Daoy (cell line): ENCODE data around the gene CRYZ. TPM values are rescaled to one million over a fixed set of nuclear protein-coding genes. Genes with fewer than 3 reads are reported as not detected.
"Not testable (repeated sequence)": the region's sequence is repeated elsewhere in the genome, so short reads cannot be mapped to it uniquely, and the experiment has no call there.

Source experiments
- DNase-seq: peaks from one replicate; pipeline ENCODE4 v3.0.0-alpha.2; 2015; ENCODE audit warnings: low read depth
- total RNA-seq: library from RNA; depleted of rRNA; stranded (reverse); fragments of >200 nt; shearing (Covaris generic); gene quantifications from 2 replicates; pipeline ENCODE4 v1.2.3, GENCODE V29; 2014; rRNA removed

CRYZ gene
- 44.3 and 52.8 TPM in 2 replicates for total RNA-seq

GRCh38 chr1:74732960-74733603 lies at the start of gene CRYZ, which contains the start of gene TYW3:
CRYZ (minus strand) TSS chr1:74733050; CDS start chr1:74724821, 8,229 bp downstream.
TYW3 (plus strand) TSS chr1:74733152; CDS start chr1:74733245, 93 bp downstream.
- peak; percentile 97 for DNase-seq

GRCh38 chr1:74780594-74780993 lies 47.7 kb upstream of the CRYZ start:
- no peak for DNase-seq

- no peak for DNase-seq
These were observed 46.9 kb upstream of the CRYZ start for GRCh38 chr1:74779750-74780149.

GRCh38 chr1:74777525-74777924 lies 44.7 kb upstream of the CRYZ start:
- no peak for DNase-seq

GRCh38 chr1:74775735-74776134 lies 42.9 kb upstream of the CRYZ start:
- DNase-seq: no peak

DNA sequence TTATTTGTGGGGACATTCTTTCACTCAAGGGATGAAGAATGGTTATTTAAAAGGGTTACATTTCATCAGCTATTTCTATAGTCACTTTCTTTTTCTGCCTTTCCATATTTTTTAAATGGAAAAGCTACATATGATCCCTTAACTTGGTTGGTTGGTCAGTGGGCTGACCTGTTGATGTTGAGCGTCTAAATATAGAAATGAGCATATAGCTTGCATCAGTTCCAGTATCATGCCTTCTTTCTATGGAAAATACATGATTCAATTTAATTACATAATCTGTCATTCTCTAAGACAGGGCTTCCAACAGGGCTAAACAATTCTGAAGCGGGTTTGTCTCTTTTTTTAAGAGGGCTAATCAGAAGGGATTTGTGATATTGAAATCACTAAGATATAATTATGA lies 40.7 kb upstream of the CRYZ start:
- DNase-seq: no peak

GRCh38 chr1:74772945-74773344 lies 40.1 kb upstream of the CRYZ start:
- DNase-seq: no peak

DNA sequence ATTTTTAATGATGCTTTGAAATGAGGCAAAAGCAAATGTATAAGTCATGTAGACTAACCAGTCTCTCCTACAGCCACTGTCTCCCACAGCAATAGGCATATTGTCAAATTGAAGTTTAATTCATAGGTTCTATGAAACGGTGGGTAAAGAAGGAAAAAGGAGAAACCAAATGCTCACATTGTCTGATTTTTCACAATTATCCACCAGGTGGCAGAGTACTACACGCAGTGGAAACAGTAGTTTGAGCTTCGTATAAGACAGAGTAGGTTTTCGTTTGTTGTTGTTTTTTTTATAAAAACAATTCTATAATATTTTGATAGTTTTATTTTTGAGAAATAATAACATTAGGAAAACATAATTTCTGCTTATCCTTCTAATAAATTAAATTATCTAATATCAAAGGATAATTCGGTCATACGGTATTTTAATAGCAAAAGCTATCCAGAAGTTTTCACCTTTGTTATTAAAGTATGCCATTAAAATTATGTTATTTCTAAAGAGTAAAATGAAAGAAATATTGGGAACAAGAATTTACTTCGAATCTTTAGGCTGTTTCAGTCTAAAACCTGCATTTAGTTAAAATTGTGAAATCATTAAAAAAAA lies 39.2 kb upstream of the CRYZ start:
- peak; percentile 47 for DNase-seq

- peak; percentile 46 for DNase-seq
These were observed 34.6 kb upstream of the CRYZ start for GRCh38 chr1:74767490-74767889.

DNA sequence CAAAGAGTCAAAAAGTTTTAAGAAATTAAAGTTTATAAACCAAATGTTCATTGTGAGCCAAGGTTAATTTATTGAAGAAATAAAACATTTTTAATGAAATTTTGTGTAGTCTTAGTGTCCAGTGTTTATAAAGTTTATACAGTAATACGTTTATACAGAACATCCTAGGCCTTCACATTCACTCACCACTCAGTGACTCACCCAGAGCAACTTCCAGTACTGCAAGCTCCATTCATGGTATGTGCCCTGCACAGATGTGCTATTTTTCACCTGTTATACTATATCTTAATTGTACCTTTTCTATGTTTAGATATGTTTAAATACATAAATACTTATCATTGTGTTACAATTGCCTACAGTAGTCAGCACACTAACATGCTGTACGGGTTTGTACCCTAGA lies 33.7 kb upstream of the CRYZ start:
- DNase-seq: no peak

DNA sequence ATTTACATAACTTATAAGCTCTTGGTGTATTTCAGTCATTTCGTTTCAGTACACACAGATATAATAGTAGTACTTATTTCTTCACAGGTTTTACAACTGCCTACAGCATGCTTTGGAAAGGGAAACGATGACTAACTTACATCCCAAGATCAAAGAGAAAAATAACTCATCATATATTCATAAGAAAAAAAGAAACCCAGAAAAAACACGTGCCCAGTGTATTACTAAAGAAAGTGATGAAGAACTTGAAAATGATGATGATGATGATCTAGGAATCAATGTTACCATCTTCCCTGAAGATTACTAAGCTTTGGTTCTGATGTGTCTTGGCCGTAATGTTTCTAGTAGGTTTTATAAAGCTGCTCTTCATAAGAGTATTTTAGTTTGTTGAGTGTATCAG lies 31.0 kb upstream of the CRYZ start:
- DNase-seq: no peak

DNA sequence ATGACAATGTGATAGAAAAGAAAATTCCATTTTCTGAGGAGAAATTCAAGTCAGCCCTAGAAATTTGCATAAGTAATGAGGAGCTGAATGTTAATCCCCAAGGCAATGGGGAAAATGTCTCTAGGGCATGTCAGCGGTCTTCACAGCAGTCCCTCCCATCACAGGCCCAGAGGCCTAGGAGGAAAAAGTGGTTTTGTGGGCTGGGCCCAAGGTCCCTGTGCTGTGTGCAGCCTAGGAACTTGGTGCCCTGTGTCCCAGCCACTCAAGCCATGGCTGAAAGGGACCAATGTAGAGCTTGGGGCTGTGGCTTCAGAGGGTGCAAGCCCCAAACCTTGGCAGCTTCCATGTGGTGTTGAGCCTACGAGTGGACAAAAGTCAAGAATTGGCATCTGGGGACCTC lies 23.8 kb upstream of the CRYZ start:
- DNase-seq: not testable (repeated sequence)

- DNase-seq: no peak
These were observed 22.6 kb upstream of the CRYZ start for GRCh38 chr1:74755475-74755874.

GRCh38 chr1:74753104-74753503 lies 20.3 kb upstream of the CRYZ start:
- no peak for DNase-seq

DNA sequence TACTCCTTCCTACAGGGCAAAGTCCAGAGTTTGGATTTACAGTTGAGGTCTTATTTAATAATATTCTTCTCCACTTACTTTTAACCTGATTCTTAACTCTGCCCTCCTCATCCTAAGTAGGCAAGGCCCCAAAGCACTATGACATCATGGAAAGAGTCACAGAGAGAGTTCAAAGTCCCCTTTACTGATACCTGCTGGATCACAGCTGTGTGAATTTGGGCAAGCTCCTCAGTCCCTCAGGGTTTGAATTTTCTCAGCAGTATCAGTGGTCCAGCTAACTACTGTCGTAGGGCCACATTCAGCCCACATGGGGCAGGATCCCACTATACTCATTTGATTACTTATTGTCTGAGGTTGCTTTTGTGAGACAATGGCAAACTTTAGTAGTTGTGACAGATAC lies 16.1 kb upstream of the CRYZ start:
- no peak for DNase-seq

DNA sequence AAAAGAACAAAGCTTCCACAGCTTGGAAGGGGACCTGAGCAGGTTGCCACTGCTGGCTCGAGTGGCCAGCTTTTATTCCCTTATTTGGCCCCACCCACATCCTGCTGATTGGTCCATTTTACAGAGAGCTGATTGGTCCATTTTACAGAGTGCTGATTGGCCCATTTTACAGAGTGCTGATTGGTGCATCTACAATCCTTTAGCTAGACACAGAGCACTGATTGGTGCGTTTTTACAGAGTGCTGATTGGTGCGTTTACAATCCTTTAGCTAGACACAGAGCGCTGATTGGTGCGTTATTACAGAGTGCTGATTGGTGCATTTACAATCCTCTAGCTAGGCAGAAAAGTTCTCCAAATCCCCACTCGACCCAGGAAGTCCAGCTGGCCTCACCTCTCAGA lies 12.4 kb upstream of the CRYZ start:
- DNase-seq: not testable (repeated sequence)

GRCh38 chr1:74740307-74740980 lies 7.6 kb upstream of the CRYZ start:
- not testable (repeated sequence) for DNase-seq

DNA sequence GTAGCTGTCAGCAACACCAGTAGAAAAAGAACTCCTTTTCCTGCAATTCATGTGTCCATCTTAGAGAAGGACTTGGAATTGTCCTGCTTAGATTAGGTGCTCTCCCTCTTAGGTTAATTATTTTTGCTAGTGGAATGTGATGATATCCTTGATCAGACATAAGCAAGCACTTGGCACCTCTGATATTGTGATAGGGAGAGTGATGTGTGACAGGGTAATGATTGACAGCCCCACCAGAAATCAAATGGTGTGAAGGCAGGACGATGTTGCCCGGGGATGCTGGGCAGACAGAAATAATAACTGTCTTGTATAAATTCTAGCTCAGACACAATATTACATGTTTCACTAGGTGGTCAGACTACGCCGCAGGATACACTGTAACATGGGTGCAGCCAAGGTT lies 4.5 kb upstream of the CRYZ start:
- DNase-seq: no peak

GRCh38 chr1:74733604-74734484 lies 994 bp upstream of the CRYZ start:
- DNase-seq: peak; percentile 83

DNA sequence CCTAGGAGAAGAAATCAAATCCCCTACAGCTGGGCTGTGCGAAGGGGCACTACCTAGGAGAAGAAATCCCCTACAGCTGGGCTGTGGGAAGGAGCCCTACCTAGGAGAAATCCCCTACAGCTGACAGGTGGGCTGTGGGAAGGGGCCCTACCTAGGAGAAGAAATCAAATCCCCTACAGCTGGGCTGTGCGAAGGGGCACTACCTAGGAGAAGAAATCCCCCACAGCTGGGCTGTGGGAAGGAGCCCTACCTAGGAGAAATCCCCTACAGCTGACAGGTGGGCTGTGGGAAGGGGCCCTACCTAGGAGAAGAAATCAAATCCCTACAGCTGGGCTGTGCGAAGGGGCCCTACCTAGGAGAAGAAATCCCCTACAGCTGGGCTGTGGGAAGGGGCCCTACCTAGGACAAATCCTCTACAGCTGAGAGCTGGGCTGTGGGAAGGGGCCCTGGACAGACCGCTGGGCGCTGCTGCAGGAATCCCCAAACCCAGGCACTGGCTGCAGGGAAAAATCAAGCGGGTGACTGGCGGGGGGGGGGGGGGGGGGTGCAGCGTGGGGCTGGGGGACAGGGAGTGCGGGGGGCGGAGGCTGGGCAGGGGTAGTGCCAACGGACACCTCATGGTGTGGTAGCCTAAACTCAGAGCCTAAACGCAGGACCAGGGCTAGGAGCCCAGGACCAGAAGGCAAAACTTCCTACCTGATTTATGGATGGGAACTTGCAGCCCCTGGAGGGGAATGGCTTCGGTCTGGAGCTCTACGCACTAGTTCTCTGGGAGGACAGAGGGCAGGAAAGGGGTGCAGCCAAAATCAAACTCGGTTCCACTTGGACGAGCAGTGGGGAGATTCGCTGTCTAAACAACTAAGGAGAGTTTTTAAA lies 541 bp downstream of the CRYZ start:
- DNase-seq: not testable (repeated sequence)
